K562 (cell line): ENCODE results near the gene HLA-DPA1. TPM values are rescaled to one million over a fixed set of nuclear protein-coding genes. Genes with fewer than 3 reads are reported as not detected.

Experiments used
- ATAC-seq: fragments of 200-7000 bp; cut with Tn5 transposase; 3 replicates; pipeline ENCODE4 v1.9.1; 2020; ENCODE audit warnings: moderate library complexity
- BruUV-seq: library from RNA; stranded (reverse); fragments of 400-500 nt; replicated peaks from 2 replicates; lab custom pipeline; 2021; lab: Mats Ljungman, UMichigan
- CTCF ChIA-PET: fragments of 300-600 bp; formaldehyde crosslinking; extraction: SDS; loops from one replicate; lab custom pipeline; 2021; ENCODE audit warnings: low intra/inter-chr PET ratio; lab: Yijun Ruan, JAX
- POLR2A ChIA-PET: fragments of 300-600, 350-650 bp; sonication (Branson Sonifier 250); formaldehyde crosslinking; extraction: SDS; loops from one replicate; lab custom pipeline; 2021; ENCODE audit warnings: antibody characterized with exemption, inconsistent platforms; lab: Yijun Ruan, JAX
- DNase-seq, 4 experiments: peaks; one replicate each; pipeline versions ENCODE4 v3.0.0 to v3.0.0-alpha.2; 2011 to 2018; ENCODE audit warnings: low spot score in 3 of 4, mixed read lengths in 3 of 4; ENCODE audit errors: extremely low read depth in 1 of 4
- FAIRE-seq: peaks from 2 replicates; lab custom pipeline; 2011; peaks lifted over from hg19 to GRCh38; lab: Jason Lieb, UNC
- H2AFZ ChIP-seq: 2 replicates; pipeline ENCODE4 v1.6.0; 2011; ENCODE audit warnings: low read depth, low read length, control low read depth, inconsistent platforms
- H3K27ac ChIP-seq: fragments of 200-600 bp; 3 replicates; pipeline ENCODE4 v1.8.0; 2011; ENCODE audit warnings: low read depth, mild to moderate bottlenecking, control low read depth, inconsistent platforms, low read length, moderate library complexity, mixed read lengths; ENCODE audit errors: extremely low read depth
- H3K27me3 ChIP-seq, 2 experiments: fragments of 300-600 bp in 1 of 2; 2 replicates in 1 of 2; 3 replicates in 1 of 2; pipeline versions ENCODE4 v1.6.0 to v1.8.0; 2011; ENCODE audit warnings: inconsistent platforms in 2 of 2, low read length in 2 of 2, mild to moderate bottlenecking in 1 of 2, mixed read lengths in 1 of 2, moderate library complexity in 1 of 2; ENCODE audit not compliant: control insufficient read depth in 2 of 2, insufficient read depth in 2 of 2
- H3K36me3 ChIP-seq: fragments of 300-600 bp; 3 replicates; pipeline ENCODE4 v1.8.0; 2011; ENCODE audit warnings: mild to moderate bottlenecking, low read length, inconsistent platforms; ENCODE audit not compliant: control insufficient read depth, insufficient read depth
- H3K4me1 ChIP-seq, 2 experiments: fragments of 200-600 bp in 1 of 2; replicated peaks in 1 of 2; 2 replicates in 1 of 2; 3 replicates in 1 of 2; pipeline versions ENCODE4 v1.5.1 to v1.8.0; 2011; ENCODE audit warnings: inconsistent platforms in 2 of 2, low read length in 2 of 2, mild to moderate bottlenecking in 1 of 2, mixed read lengths in 1 of 2, moderate library complexity in 1 of 2; ENCODE audit not compliant: control insufficient read depth in 2 of 2, insufficient read depth in 2 of 2
- H3K4me2 ChIP-seq: 2 replicates; pipeline ENCODE4 v1.6.1; 2011; ENCODE audit warnings: low read length, control low read depth, inconsistent platforms, mixed read lengths; ENCODE audit not compliant: insufficient read depth
- H3K4me3 ChIP-seq: fragments of 200-600 bp; sonication (generic), shearing (Covaris generic); 2 replicates; pipeline ENCODE4 v1.5.1; 2016; ENCODE audit warnings: control low read depth, inconsistent platforms
- H3K79me2 ChIP-seq: fragments of 200-600 bp; 3 replicates; pipeline ENCODE4 v1.8.0; 2011; ENCODE audit warnings: low read length, inconsistent platforms; ENCODE audit not compliant: control insufficient read depth, insufficient read depth
- H3K9ac ChIP-seq, 2 experiments: 2 replicates each; pipeline versions ENCODE4 v1.6.0 to v1.6.1; 2011; ENCODE audit warnings: low read depth in 2 of 2, low read length in 2 of 2, control low read depth in 1 of 2, inconsistent platforms in 1 of 2, mild to moderate bottlenecking in 1 of 2, mixed read lengths in 1 of 2; ENCODE audit not compliant: insufficient read depth in 1 of 2
- H3K9me1 ChIP-seq: one replicate; pipeline ENCODE4 v1.6.0; 2011; ENCODE audit warnings: inconsistent platforms, mild to moderate bottlenecking, low read length, moderate library complexity; ENCODE audit not compliant: control insufficient read depth, insufficient read depth
- H3K9me3 ChIP-seq: replicated peaks from 2 replicates; pipeline ENCODE4 v1.5.1; 2011; ENCODE audit warnings: low read depth, low read length, inconsistent platforms; ENCODE audit not compliant: control insufficient read depth, insufficient read depth
- H4K20me1 ChIP-seq: replicated peaks from 2 replicates; pipeline ENCODE4 v1.6.1; 2011; ENCODE audit warnings: low read length, inconsistent platforms, mixed read lengths; ENCODE audit not compliant: control insufficient read depth, insufficient read depth
- ARID2 ChIP-seq: fragments of 450-650 bp; IDR thresholded peaks from 2 replicates; pipeline ENCODE4 v1.6.1; 2017; ENCODE audit warnings: antibody characterized with exemption, mild to moderate bottlenecking
- BCL6 ChIP-seq: fragments of 250-450 bp; sonication (Bioruptor Pico); IDR thresholded peaks from 2 replicates; pipeline ENCODE4 v1.4.0; 2020
- CHCHD3 ChIP-seq: fragments of 250-450 bp; sonication (Bioruptor Pico); IDR thresholded peaks from 2 replicates; pipeline ENCODE4 v2.1.2; 2022; ENCODE audit warnings: mild to moderate bottlenecking
- HDAC1 ChIP-seq, 2 experiments: fragments of 450-650 bp; IDR thresholded peaks; 2 replicates each; pipeline ENCODE4 v1.6.1; 2016 to 2017; ENCODE audit warnings: inconsistent platforms in 1 of 2, mild to moderate bottlenecking in 1 of 2, moderate library complexity in 1 of 2
- HDAC3 ChIP-seq: fragments of 450-650 bp; IDR thresholded peaks from 2 replicates; pipeline ENCODE4 v1.6.1; 2018; ENCODE audit warnings: borderline replicate concordance, mild to moderate bottlenecking, moderate library complexity; ENCODE audit not compliant: partially characterized antibody
- RCOR1 ChIP-seq, 2 experiments: IDR thresholded peaks; 2 replicates each; pipeline ENCODE4 v1.6.1; 2012; ENCODE audit warnings: low read depth in 2 of 2, low read length in 2 of 2, borderline replicate concordance in 1 of 2, improper control_type of control experiment in 1 of 2
- SIN3A ChIP-seq, 2 experiments: fragments of 150-350 bp in 1 of 2; IDR thresholded peaks; 2 replicates each; pipeline ENCODE4 v1.6.1; 2011 to 2016; ENCODE audit warnings: borderline replicate concordance in 2 of 2, low read depth in 2 of 2, low read length in 2 of 2, mild to moderate bottlenecking in 2 of 2, moderate library complexity in 2 of 2; ENCODE audit not compliant: control insufficient read depth in 1 of 2
- STAT5A ChIP-seq: IDR thresholded peaks from 2 replicates; pipeline ENCODE4 v1.6.1; 2012; ENCODE audit warnings: low read length, inconsistent platforms, borderline replicate concordance
- TRIM28 ChIP-seq: fragments of 450-650 bp; IDR thresholded peaks from 2 replicates; pipeline ENCODE4 v1.6.1; 2017
- ZC3H11A ChIP-seq: IDR thresholded peaks from 2 replicates; pipeline ENCODE4 v1.6.1; 2012; ENCODE audit warnings: low read depth, low read length, improper control_type of control experiment
- ZNF699 ChIP-seq: fragments of 250-450 bp; sonication (Bioruptor Pico); IDR thresholded peaks from 2 replicates; pipeline ENCODE4 v1.8.0; 2021; ENCODE audit warnings: mild to moderate bottlenecking, moderate library complexity; ENCODE audit not compliant: insufficient replicate concordance
- ZNF76 ChIP-seq: fragments of 250-450 bp; sonication (Bioruptor Pico); IDR thresholded peaks from 2 replicates; pipeline ENCODE4 v1.4.0; 2020; ENCODE audit warnings: mild to moderate bottlenecking, moderate library complexity, borderline replicate concordance
- WGBS: fragments of 100-300 bp; shearing (Covaris generic); methylation state at CpG from one replicate; pipeline ENCODE4 v1.1.6; 2016; ENCODE audit warnings: low coverage, mixed read lengths; ENCODE audit not compliant: insufficient coverage; ENCODE audit errors: missing lambda C conversion rate; 5-methylcytosine and 5-hydroxymethylcytosine counted together
- in situ Hi-C: fragments of 300-500 bp; cut with MboI; formaldehyde crosslinking; loops from 4 replicates; pipeline ENCODE4 v1.15.0; 2018; ENCODE audit warnings: inconsistent platforms, mixed read lengths
- intact Hi-C: fragments of 100-400 bp; cut with micrococcal nuclease; formaldehyde crosslinking; loops from 2 replicates; pipeline ENCODE4 v1.14.2; 2022
- polyA plus RNA-seq, 8 experiments: library from polyadenylated mRNA; depleted of rRNA in 4 of 8; stranded (reverse) in 5 of 8; unstranded in 3 of 8; fragments of >200 nt; fragmentation: Nextera tagmentation in 2 of 8; fragmentation: Illumina TruSeq in 1 of 8; extraction: Ambion mirVana in 2 of 8; extraction: Trizol in 1 of 8; gene quantifications; 2 replicates each; pipeline versions ENCODE4 v1.2.1 to v1.2.3, GENCODE V29; 2011 to 2014; ENCODE audit warnings: inconsistent platforms in 1 of 8, missing spikeins in 1 of 8
- total RNA-seq, 7 experiments: library from RNA; depleted of rRNA in 6 of 7; stranded (reverse); fragments of >200 nt in 6 of 7; fragmentation: Illumina TruSeq in 2 of 7; extraction: Trizol in 2 of 7; gene quantifications; 2 replicates each; pipeline versions ENCODE4 v1.2.1 to v1.2.3, GENCODE V29; 2011 to 2021; ENCODE audit warnings: low replicate concordance in 1 of 7
- TF ChIP-seq, protein P1 (sequence below): sonication (generic); formaldehyde crosslinking; IDR thresholded peaks from 2 replicates; pipeline ENCODE4 v1.8.0; 2023; ENCODE audit warnings: mild to moderate bottlenecking, missing genetic modification reagents
- TF ChIP-seq, protein P2 (sequence below): fragments of 450-650 bp; conservative IDR thresholded peaks from 2 replicates; pipeline ENCODE4 v1.6.1; 2016; ENCODE audit warnings: missing genetic modification characterization, low read depth, mild to moderate bottlenecking, control low read depth, missing compliant biosample characterization
- TF ChIP-seq, protein P3 (sequence below): fragments of 250-450 bp; sonication (Bioruptor Pico); IDR thresholded peaks from 2 replicates; pipeline ENCODE4 v1.8.0; 2022; ENCODE audit warnings: moderate library complexity, mild to moderate bottlenecking, inconsistent platforms

Gene HLA-DPA1
- total and polyA plus RNA-seq, 9 of the 15 experiments (the other 6 are each of a cell fraction or from before 2014, with no cell fraction given) = 0.23 to 0.93 (median 0.55) TPM

DNA sequence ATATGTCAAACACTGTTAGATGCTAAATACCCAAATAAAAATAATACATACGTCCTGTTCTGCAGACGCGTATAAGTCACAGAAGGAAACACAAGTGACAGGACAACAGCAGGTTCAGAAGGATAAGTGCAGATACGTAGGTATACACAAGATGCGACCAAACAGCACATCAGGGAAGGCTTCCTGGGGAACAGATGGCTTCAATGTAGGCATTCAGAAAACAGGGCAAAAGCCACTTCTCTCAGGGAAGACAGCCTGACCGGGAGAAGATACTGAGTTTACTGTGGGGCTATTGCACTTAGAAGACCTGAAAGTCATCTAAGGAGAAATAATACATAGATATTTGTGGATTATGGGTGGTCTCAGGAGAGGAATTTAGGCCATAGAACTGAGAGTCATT, 1.9 kb downstream of the HLA-DPA1 start:
- no TSS peak for BruUV-seq
- no peak overlapping the region for H3K9ac ChIP-seq
- intact Hi-C loops = no loop called here
- no peaks in the 10 kb centered on the region for H3K9me3 ChIP-seq
- ATAC-seq = no peak
- H3K4me1 ChIP-seq = no peaks in the 10 kb centered on the region; a peak in 1 of 5 replicates
- no peak overlapping the region for H2AFZ ChIP-seq
- no peak for DNase-seq
- peaks cover 10 to 28% of the 10 kb centered on the region in 2 experiments; a peak in 4 of 5 replicates for H3K27me3 ChIP-seq
- no peaks in the 10 kb centered on the region for H3K9me1 ChIP-seq
- H3K79me2 ChIP-seq = no peaks in the 10 kb centered on the region
- ChIA-PET CTCF (no interaction called here), POLR2A (no interaction called here)
- FAIRE-seq = no peak
- H3K4me3 ChIP-seq = no peak overlapping the region
- H4K20me1 ChIP-seq = no peaks in the 10 kb centered on the region
- H3K4me2 ChIP-seq = no peak overlapping the region
- in situ Hi-C loops = no loop called here
- WGBS = 0% methylated on average over 6 of the region's 6 CpGs
- no peak overlapping the region for H3K27ac ChIP-seq
- no peaks in the 10 kb centered on the region for H3K36me3 ChIP-seq
- no peak for TF ChIP-seq ZNF699 (CRISPR knock-in tag)
- no peak for TF ChIP-seq BCL6 (CRISPR knock-in tag)
- TF ChIP-seq, protein P1, sequence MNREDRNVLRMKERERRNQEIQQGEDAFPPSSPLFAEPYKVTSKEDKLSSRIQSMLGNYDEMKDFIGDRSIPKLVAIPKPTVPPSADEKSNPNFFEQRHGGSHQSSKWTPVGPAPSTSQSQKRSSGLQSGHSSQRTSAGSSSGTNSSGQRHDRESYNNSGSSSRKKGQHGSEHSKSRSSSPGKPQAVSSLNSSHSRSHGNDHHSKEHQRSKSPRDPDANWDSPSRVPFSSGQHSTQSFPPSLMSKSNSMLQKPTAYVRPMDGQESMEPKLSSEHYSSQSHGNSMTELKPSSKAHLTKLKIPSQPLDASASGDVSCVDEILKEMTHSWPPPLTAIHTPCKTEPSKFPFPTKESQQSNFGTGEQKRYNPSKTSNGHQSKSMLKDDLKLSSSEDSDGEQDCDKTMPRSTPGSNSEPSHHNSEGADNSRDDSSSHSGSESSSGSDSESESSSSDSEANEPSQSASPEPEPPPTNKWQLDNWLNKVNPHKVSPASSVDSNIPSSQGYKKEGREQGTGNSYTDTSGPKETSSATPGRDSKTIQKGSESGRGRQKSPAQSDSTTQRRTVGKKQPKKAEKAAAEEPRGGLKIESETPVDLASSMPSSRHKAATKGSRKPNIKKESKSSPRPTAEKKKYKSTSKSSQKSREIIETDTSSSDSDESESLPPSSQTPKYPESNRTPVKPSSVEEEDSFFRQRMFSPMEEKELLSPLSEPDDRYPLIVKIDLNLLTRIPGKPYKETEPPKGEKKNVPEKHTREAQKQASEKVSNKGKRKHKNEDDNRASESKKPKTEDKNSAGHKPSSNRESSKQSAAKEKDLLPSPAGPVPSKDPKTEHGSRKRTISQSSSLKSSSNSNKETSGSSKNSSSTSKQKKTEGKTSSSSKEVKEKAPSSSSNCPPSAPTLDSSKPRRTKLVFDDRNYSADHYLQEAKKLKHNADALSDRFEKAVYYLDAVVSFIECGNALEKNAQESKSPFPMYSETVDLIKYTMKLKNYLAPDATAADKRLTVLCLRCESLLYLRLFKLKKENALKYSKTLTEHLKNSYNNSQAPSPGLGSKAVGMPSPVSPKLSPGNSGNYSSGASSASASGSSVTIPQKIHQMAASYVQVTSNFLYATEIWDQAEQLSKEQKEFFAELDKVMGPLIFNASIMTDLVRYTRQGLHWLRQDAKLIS (CRISPR knock-in tag) = no peak
- TF ChIP-seq RCOR1 (IDR thresholded peaks at IDR 0.05; ENCODE audit: borderline replicate concordance in 1 of 2, low read depth in 2 of 2, low read length in 2 of 2) = no peak
- TF ChIP-seq ZNF76 = no peak
- TF ChIP-seq, protein P2, sequence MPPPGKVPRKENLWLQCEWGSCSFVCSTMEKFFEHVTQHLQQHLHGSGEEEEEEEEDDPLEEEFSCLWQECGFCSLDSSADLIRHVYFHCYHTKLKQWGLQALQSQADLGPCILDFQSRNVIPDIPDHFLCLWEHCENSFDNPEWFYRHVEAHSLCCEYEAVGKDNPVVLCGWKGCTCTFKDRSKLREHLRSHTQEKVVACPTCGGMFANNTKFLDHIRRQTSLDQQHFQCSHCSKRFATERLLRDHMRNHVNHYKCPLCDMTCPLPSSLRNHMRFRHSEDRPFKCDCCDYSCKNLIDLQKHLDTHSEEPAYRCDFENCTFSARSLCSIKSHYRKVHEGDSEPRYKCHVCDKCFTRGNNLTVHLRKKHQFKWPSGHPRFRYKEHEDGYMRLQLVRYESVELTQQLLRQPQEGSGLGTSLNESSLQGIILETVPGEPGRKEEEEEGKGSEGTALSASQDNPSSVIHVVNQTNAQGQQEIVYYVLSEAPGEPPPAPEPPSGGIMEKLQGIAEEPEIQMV (tag) = no peak
- TF ChIP-seq ARID2 = no peak
- TF ChIP-seq, protein P3, sequence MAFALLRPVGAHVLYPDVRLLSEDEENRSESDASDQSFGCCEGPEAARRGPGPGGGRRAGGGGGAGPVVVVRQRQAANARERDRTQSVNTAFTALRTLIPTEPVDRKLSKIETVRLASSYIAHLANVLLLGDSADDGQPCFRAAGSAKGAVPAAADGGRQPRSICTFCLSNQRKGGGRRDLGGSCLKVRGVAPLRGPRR = no peak
- TF ChIP-seq ZC3H11A = no peak
- TF ChIP-seq TRIM28 = no peak
- no peak for TF ChIP-seq SIN3A (IDR thresholded peaks at IDR 0.05; ENCODE audit: borderline replicate concordance in 2 of 2, control insufficient read depth in 1 of 2, low read depth in 2 of 2, low read length in 2 of 2)
- no peak for TF ChIP-seq STAT5A
- no peak for TF ChIP-seq CHCHD3
- TF ChIP-seq HDAC1 (IDR thresholded peaks at IDR 0.05) = no peak
- TF ChIP-seq HDAC3 = no peak
